GM21786 (cell line): ENCODE results near the gene CENPM.

Experiments
- ATAC-seq: cut with Tn5 transposase; IDR thresholded peaks from one replicate; pipeline ENCODE4 v1.9.1; 2021; ENCODE audit not compliant: unreplicated experiment

Gene CENPM

GRCh38 chr22:41900652-41901312 lies 46.2 kb downstream of the CENPM start:
- ATAC-seq: no peak

- ATAC-seq: no peak
Observed at GRCh38 chr22:41899992-41900651, 46.8 kb downstream of the CENPM start.

DNA sequence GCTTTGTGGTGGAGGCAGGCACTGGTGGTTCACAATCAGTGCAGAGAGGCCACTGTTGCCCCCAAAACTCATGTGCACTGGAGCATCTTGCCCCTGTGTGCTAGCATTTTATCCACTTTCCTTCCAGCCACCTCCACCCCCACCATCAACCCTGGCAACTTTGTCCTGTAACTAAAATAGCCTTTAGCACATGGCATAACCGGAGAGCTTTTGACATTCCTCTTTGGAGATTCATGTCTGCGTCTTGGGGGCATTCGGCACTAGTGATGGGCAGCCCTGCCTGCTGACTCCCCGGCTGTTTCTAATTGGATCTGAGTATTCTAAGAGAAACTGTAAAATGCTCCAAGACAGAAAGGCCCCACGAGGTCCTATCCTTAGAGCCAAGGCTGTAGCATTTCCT lies 47.8 kb downstream of the CENPM start:
- ATAC-seq: no peak

DNA sequence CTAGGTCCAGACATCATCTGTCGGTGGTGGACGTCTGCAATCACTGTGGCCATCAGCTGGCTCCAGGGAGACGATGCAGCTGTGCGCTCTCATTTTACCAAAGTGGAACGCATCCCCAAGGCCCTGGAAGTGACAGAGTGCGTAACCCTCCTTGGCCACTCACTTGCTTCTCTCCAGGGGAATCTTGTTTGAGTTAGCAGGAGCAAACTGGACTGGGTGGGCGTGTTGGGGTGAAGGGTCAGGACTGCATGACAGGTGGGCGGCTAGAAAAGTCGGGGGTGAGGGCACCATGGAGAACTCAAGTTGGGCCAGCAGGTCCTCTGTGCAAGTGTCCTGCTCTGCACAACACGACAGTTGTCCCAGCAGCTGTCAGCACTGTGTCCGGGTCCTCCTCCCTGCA lies 48.3 kb downstream of the CENPM start:
- no peak for ATAC-seq

DNA sequence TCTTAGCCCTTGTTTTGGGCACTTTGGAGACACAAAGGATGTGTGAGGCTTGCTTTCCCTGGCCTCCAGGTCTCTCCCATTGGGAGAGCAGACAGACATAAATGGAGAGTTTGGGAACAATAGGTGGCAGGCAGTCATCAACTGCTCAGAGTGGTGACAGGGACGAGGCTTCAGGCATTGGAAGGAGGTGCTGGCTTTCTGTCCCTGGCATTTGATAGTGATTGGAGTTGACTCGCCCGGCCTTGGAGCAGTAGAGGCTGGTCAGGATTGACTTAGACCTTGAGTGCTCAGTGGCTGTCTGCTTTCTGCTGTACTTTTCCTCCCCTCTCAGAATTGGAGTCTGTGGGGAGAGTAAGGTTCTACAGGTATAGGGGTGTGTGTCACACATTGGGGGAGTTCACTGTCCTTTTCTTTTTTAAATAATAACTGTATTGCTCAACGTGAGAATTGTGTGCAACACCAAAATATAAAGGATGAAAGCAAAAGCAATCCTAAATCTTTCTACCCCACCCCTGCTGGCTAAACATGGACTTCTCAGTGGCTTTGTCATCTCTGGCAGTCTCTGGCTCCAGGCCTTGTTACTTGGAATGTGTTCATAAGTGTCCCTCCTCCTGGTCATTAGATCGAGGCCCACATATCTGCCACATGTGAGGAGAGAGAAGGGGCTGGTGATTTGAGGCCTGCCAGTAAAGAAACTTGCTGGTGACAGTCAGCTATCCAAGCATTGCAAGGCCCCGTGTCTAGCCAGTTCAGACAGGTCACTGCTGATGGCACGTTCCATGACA lies 53.2 kb downstream of the CENPM start:
- ATAC-seq: no peak

DNA sequence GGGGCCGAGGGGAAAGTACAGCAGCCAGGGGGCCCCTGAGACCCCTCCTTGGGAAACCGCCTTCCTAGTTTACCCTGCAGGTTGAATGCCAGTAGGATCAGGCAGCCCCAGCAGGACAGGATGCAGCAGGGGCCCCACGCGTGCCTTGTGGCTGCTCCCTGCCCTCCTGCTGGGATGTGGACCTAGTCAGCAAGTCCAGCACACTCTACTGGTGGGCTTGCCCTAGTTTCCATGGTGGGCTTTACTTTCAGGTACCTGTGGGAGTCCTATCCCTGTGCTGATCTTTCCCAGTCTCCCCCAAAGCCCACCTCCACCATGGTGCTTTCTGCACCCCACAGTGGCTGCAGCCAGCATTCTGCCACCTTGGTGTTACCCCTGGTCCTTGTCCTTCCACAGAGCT lies 54.2 kb downstream of the CENPM start:
- ATAC-seq: no peak

DNA sequence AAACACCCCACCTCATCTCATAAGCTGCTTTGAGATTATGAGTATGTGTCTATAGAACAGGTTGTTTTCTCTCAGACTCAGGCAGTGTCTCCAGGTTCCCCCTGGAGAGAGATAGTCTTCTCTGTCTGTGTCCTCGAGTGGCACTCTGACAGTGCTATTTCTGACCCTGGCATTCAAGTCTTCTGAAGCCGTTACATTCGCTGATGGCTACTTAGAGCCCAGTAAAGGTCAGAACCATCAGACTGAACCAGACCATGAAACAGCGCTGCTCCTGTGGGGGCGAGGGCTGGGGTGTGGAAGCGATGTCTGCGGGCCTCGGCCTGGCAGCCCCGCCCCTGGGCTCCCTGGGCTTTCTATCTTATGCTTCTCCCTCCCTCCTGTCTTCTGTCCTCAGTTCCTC lies 55.5 kb downstream of the CENPM start:
- ATAC-seq: no peak
